ENCODE data around the gene ACADVL. TPM values are rescaled to one million over a fixed set of nuclear protein-coding genes. Genes with fewer than 3 reads are reported as not detected.

The ACADVL gene
- total RNA-seq, 1 experiment from 2014 or later: 283 TPM

- H3K9me3 ChIP-seq (ENCODE audit: control insufficient read depth, low read depth, low read length): no peaks in the 10 kb centered on the region
- H3K27me3 ChIP-seq (ENCODE audit: insufficient read depth, low read length): no peaks in the 10 kb centered on the region
- H3K14ac ChIP-seq (ENCODE audit: insufficient read depth, low read length): no peak overlapping the region
- no peak overlapping the region for H2BK20ac ChIP-seq (ENCODE audit: low read depth, low read length, poor library complexity, severe bottlenecking)
- H4K91ac ChIP-seq (ENCODE audit: insufficient read length, low read depth, low read length): no peak overlapping the region
- Mint-ChIP-seq H3K4me3 (peak overlapping the region; percentile 95 to 97), H3K36me3 (ENCODE audit: insufficient read depth in 1 of 3, low read depth in 3 of 3) (peaks cover 27 to 52% (median 47%) of the 10 kb centered on the region in 3 experiments), H3K4me1 (peaks cover 34% of the 10 kb centered on the region in 2 experiments), H3K9me3 (peaks cover 0 to 2% of the 10 kb centered on the region in 2 experiments; a peak in 2 of 5 replicates), H3K27ac (peak overlapping the region; percentile 96 to 100 (median 99)), H3K27me3 (ENCODE audit: low read depth) (no peaks in the 10 kb centered on the region; the same call in 1 of the 2 replicates)
- H3K79me1 ChIP-seq (ENCODE audit: insufficient read depth, low read depth, low read length, poor library complexity, severe bottlenecking): peaks cover 5% of the 10 kb centered on the region
- H3K23me2 ChIP-seq (ENCODE audit: insufficient read length, low read depth, low read length, poor library complexity, severe bottlenecking): peaks cover 4% of the 10 kb centered on the region
- H3K79me2 ChIP-seq (ENCODE audit: insufficient read depth, low read length): peaks cover 4% of the 10 kb centered on the region; the same call in 1 of the 2 replicates
- H2BK12ac ChIP-seq (ENCODE audit: insufficient read length, low read depth, low read length): no peak overlapping the region
- H3K4me2 ChIP-seq (ENCODE audit: insufficient read depth, insufficient read length, low read length): peak overlapping the region; percentile 98
- DNase-seq: peak; percentile 99
- H2BK5ac ChIP-seq (ENCODE audit: insufficient read length, low read length): no peak overlapping the region
- peak overlapping the region; percentile 62 for H3K27ac ChIP-seq (ENCODE audit: insufficient read length, low read depth, low read length)
- no peak overlapping the region for H2AFZ ChIP-seq (ENCODE audit: low read length)
- no CpG with 5 or more reads among the region's 49 CpGs for WGBS (ENCODE audit: extremely low coverage, insufficient read length, low lambda C conversion rate)
- no peak overlapping the region for H2BK120ac ChIP-seq (ENCODE audit: low read depth, low read length, poor library complexity, severe bottlenecking)
- H4K20me1 ChIP-seq (ENCODE audit: control insufficient read depth, insufficient read depth, insufficient read length): no peaks in the 10 kb centered on the region
- H3K23ac ChIP-seq (ENCODE audit: insufficient read length, low read depth, low read length): no peak overlapping the region
- H3K9ac ChIP-seq (ENCODE audit: extremely low read depth, insufficient read length, low read length): peak overlapping the region; percentile 53
- H2AK5ac ChIP-seq (ENCODE audit: insufficient read length, low read length): no peak overlapping the region
- H3K56ac ChIP-seq (ENCODE audit: insufficient read length, low read depth, low read length): no peak overlapping the region
- TF ChIP-seq CTCF (conservative IDR thresholded peaks at IDR 0.05): peak; percentile 21; the same call in 1 of the 3 replicates
- no peaks in the 10 kb centered on the region for H3K4me1 ChIP-seq (ENCODE audit: insufficient read depth, low read length)
- no peak overlapping the region for H3K4ac ChIP-seq (ENCODE audit: low read depth, low read length)
- H4K5ac ChIP-seq (ENCODE audit: insufficient read length, low read depth, low read length): no peak overlapping the region
- no peak overlapping the region for H4K8ac ChIP-seq (replicated peaks; ENCODE audit: insufficient read length, low read depth, low read length)
- no peak overlapping the region for H3T11ph ChIP-seq (ENCODE audit: low read length)
- H2BK15ac ChIP-seq (ENCODE audit: low read depth, low read length): no peak overlapping the region
- peak overlapping the region; percentile 25 for H3K18ac ChIP-seq (ENCODE audit: insufficient read length, low read depth, low read length)
Observed at GRCh38 chr17:7242717-7243452, 23.1 kb downstream of the ACADVL start.
